GM21717 (cell line): Measurements from ENCODE around the gene SLC16A9.
A peak's percentile ranks its signal among the peaks of the same experiment; 100 is the strongest.
"Not testable (repeated sequence)": the region's sequence is repeated elsewhere in the genome, so short reads cannot be mapped to it uniquely, and the experiment has no call there.

Experiments
- ATAC-seq: cut with Tn5 transposase; IDR thresholded peaks from one replicate; pipeline ENCODE4 v1.9.1; 2021; ENCODE audit warnings: mild to moderate bottlenecking, moderate library complexity; ENCODE audit not compliant: unreplicated experiment

SLC16A9 gene, protein sequence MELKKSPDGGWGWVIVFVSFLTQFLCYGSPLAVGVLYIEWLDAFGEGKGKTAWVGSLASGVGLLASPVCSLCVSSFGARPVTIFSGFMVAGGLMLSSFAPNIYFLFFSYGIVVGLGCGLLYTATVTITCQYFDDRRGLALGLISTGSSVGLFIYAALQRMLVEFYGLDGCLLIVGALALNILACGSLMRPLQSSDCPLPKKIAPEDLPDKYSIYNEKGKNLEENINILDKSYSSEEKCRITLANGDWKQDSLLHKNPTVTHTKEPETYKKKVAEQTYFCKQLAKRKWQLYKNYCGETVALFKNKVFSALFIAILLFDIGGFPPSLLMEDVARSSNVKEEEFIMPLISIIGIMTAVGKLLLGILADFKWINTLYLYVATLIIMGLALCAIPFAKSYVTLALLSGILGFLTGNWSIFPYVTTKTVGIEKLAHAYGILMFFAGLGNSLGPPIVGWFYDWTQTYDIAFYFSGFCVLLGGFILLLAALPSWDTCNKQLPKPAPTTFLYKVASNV

DNA sequence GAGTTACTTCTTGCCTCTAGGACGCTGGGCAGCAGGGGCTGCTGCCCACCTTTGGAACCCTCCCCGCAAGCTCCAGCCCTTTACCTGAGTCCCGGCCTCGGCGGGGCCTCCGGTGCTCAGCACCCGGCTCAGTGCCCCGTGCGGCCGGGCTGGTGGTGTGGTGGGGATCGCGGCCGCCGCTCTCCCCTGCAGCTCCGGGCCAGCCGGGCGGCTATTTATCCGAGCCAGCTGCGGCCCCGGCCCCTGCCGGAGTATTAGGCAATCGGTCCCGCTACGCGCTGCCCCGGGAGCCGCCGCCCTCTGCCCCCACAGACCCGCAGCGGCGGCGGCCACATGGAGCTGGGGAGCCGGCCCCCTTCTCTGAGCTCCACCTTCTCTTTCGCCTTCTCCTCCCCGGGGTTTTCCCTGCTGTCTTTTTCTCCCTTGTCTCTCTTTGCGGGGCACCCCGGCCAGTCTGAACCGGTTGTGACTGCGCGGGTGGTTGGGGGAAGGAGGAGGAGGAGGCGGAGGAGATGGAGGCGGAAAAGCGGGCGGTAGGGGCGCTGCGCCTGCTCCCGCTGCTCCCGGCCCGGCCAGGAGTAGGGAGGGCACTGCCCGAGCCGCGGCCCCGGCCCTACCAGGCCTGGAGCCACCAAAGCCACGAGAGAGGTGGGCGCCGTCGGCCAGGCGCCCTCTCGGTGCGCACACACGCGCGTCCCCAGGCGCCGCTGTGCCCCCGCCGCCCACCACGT lies at the start of gene SLC16A9:
Gene SLC16A9, minus strand, starts transcription at position 456 of the 731 bp plus-strand sequence. CDS start 25,559 bp downstream, outside the sequence.
- peak; percentile 95 for ATAC-seq

DNA sequence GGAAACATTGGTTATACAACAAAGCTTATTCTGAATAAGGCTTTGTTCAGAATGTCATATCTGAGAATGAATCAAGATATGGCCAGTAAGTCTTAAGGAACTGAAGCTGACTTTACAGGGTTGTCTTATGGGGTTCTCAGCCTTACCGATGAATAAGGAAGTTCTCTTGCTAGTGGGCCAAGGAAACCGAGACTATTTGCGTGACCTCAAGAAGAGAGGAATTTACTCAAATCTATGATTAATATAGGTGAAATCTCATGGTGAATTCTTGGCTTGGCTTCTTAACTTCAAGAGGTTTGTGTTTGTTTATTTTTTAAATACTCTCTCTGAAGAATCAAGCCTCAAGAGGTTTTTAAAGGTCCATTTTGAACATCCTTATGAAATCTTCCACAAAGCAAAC lies 48.3 kb upstream of the SLC16A9 start:
- ATAC-seq = no peak

- no peak for ATAC-seq
Observed at GRCh38 chr10:59754951-59755350, 45.3 kb upstream of the SLC16A9 start.

- ATAC-seq = no peak
Observed at GRCh38 chr10:59753267-59753666, 43.6 kb upstream of the SLC16A9 start, which contains the start of gene MRLN. TSS of gene MRLN (minus strand) at chr10:59753455.

DNA sequence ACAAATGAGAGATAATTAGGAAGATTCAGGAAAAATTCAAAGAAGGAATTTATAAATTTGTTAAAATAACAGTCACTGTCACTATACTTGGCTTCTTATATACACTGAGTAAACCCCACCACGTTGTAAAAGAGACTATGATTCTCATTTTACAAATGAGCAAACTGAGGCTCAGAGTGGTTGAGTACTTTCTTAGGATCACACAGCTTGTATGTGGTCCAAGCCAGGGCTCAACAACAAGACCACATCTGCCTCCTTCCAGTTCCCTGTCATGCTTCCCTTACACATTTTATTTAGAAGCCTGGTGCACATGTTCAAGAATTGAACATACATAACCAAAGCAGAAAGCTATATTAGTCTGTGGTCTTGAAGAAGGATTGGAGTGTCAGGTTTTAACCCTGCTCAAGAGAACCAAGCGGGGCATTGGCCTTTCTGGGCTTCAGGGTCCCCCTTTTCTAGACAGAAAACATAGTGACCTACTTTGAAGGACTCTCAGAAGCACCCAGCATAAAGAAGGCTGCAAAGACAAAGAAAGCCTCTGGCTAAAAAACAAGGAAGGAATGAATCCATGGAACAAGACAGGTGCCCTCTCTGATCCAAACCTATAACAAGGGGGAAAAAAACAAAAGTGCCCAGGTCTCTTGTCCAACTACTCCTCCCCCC lies 42.8 kb upstream of the SLC16A9 start:
- ATAC-seq = no peak

- no peak for ATAC-seq
Observed at GRCh38 chr10:59750155-59750945, 40.7 kb upstream of the SLC16A9 start.

- no peak for ATAC-seq
Observed at GRCh38 chr10:59748834-59749233, 39.2 kb upstream of the SLC16A9 start.

- no peak for ATAC-seq
Observed at GRCh38 chr10:59745163-59745650, 35.6 kb upstream of the SLC16A9 start.

DNA sequence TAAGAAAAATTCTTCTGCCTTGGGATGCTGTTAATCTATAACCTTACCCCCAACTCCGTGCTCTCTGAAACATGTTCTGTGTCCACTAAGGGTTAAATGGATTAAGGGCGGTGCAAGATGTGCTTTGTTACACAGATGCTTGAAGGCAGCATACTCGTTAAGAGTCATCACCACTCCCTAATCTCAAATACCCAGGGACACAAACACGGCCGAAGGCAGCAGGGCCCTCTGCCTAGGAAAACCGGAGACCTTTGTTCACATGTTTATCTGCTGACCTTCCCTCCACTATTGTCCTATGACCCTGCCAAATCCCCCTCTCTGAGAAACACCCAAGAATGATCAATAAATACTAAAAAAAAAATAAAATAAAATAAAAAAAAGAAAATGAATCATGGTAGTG lies 35.1 kb upstream of the SLC16A9 start:
- ATAC-seq = not testable (repeated sequence)

DNA sequence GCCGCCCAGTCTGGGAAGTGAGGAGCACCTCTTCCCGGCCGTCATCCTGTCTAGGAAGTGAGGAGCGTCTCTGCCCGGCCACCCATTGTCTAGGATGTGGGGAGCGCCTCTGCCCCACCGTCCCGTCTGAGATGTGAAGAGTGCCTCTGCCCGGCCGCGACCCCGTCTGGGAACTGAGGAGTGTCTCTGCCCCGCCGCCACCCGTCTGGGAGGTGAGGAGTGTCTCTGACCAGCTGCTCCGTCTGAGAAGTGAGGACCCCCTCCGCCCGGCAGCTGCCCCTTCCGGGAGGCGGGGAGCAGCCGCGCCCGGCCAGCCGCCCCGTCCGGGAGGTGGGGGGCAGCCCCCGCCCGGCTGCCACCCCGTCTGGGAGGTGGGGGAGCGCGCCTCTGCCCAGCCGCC lies 34.5 kb upstream of the SLC16A9 start:
- not testable (repeated sequence) for ATAC-seq

DNA sequence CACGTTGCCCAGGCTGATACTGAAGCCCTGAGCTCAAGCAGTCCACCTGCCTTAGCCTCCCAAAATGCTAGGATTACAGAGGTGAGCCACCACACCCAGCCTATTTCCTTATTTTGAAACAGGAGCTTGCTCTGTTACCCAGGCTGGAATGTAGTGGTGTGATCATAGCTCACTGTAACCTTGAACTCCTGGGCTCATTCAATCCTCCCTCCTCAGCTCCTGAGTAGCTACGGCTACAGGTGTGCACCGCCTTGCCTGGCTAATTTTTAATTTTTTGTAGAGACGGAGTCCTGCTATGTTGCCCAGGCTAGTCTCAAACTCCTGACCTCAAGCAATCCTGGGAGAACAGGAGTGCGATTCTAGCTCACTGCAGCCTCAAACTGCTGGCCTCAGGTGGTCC lies 31.9 kb upstream of the SLC16A9 start:
- ATAC-seq = no peak

DNA sequence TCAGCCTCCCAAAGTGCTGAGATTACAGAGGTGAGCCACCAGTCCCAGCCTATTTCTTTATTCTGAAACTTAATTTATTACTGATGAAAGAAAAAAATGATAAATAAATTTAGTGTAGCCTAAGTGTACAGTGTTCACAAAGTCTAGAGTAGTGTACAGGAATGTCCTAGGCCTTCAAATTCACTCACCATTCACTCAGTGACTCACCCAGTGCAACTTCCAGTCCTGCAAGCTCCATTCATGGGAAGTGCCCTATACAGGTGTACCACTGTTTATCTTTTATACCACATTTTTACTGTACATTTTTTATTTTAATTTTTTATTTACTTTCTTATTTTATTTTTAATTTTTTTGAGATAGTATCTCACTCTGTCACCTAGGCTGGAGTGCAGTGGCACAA lies 31.4 kb upstream of the SLC16A9 start:
- no peak for ATAC-seq

DNA sequence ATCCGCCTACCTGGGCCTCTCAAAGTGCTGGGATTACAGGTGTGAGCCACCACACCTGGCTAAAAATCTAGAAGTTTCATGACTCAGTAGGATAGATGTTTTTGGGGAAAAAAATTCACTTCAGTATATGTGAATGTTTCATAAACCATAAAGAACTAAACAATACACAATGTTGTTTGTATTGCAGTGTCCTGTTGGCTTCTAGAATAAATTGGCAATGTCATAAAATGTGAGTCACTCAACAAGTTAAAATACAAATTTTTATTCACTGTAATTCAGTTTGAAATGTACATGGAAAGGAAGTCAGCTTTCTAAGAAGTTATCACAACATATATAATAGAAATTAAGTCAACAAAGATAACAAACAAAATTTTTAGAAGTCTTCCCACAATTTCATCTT lies 27.1 kb upstream of the SLC16A9 start:
- no peak for ATAC-seq

GRCh38 chr10:59735296-59735695 lies 25.6 kb upstream of the SLC16A9 start:
- no peak for ATAC-seq

- no peak for ATAC-seq
Observed at GRCh38 chr10:59734014-59734462, 24.4 kb upstream of the SLC16A9 start.

DNA sequence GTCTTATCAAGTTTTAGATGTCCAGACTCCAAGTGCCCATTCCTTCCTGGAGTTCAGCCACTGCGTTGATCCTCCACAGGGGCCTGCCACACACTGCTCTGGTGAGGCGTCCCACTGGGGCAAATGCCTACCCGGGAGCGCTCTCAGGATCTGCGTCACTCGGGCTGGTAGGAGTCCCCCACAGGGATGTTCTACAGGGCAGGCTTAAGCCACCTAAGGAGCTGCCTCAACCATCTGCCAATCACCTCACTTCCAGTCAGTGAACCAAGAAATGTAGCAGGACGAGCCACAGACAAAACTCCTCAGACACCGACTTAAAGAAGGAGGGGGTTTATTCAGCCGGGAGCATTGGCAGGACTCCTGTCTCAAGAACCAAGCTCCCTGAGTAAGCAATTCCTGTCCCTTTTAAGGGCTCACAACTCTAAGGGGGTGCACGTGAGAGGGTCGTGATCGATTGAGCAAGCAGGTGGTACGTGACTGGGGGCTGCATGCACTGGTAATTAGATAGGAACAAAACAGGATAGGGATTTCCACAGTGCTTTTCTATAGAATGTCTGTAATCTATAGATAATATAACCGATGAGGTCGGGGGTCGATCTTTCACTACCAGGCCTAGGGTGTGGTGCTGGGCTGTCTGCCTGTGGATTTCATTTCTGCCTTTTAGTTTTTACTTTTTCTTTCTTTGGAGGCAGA lies 23.8 kb upstream of the SLC16A9 start:
- ATAC-seq = not testable (repeated sequence)

DNA sequence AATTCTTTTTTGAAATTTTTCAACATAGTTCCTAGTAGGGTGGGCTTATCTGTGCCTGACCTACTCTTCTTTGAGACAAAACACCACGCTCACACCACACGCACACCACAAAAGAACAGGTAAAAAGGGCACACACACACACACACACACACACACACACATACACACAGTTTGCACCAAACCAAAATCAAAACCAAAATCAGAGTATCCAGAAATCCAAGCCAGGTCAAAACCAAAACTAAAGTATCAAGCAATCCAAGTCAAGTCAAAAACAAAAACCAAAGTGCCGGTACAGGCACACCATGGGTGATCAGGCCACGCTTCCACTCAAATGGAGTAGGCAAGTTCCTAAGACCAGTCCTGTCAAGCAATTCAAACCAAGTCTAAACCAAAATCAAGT lies 23.2 kb upstream of the SLC16A9 start:
- not testable (repeated sequence) for ATAC-seq

DNA sequence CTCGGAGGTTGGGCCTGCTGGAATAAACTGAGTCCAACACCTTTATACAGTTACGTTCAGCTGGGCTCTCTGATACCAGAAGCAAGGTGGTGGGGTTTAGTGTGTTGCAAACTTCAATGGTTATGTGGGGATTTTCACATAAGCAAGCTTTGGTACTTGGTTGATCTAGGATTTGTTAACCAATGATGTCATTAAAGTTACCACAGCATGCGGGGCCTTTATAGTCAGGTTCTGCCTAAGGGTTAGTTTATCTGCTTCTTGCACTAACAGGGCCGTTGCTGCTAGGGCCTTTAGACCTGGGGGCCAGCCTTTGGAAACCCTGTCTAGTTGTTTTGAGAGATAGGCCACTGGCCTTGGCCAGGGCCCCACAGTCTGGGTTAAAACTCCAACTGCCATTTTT lies 19.5 kb upstream of the SLC16A9 start:
- ATAC-seq = not testable (repeated sequence)

GRCh38 chr10:59724098-59724938 lies 14.7 kb upstream of the SLC16A9 start:
- ATAC-seq = no peak
